ENCODE results near the gene PLXNA1. TPM values are rescaled to one million over a fixed set of nuclear protein-coding genes. Genes with fewer than 3 reads are reported as not detected.

Gene PLXNA1
- total and polyA plus RNA-seq, 2 of the 8 experiments (the other 6 are each of a cell fraction or from before 2014, with no cell fraction given), result 47.5 to 54.9 TPM

DNA sequence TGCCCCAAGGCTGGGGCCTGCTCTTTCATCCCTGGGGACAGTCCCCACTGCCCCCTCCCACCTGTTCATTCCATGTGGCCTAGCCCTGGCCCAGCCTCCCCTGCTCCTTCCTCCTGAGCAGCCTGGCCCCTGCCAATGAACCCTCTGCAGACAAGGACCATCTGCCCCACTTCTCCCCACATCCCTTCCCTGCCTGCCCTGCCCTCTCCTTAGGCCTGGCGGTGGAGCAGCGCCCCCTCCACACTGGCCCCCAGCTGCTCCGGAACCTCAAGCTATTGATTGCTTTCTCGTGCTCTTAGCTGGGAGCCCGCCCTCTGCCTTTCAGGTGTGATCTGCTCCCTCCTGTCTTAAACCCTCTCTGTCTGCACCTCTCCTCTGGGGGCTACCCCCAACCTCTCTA lies 8.0 kb downstream of the PLXNA1 start:
- Histone ChIP-seq H3K18ac (ENCODE audit: extremely low read depth, low read length) (no peak overlapping the region), H3K23ac (ENCODE audit: insufficient read length) (no peak overlapping the region), H3K4ac (replicated peaks; ENCODE audit: insufficient read length, low read depth, low read length) (no peak overlapping the region), H3K36me3 (ENCODE audit: control insufficient read depth in 2 of 4, insufficient read depth in 4 of 4, low read length in 3 of 4) (peaks cover 2 to 16% (median 11%) of the 10 kb centered on the region in 4 experiments; a peak in 6 of 8 replicates), H3K79me1 (ENCODE audit: low read depth, low read length) (peaks cover 40% of the 10 kb centered on the region), H3K27ac (ENCODE audit: low read depth, low read length) (no peak overlapping the region), H4K91ac (replicated peaks; ENCODE audit: insufficient read length, low read length) (no peak overlapping the region), H4K8ac (ENCODE audit: extremely low read depth, insufficient read depth, low read length) (no peak overlapping the region), H3K4me1 (replicated peaks in 1 of 4; ENCODE audit: control insufficient read depth in 3 of 4, insufficient read depth in 4 of 4, low read length in 3 of 4) (peaks cover 0 to 2% (median 0%) of the 10 kb centered on the region in 4 experiments; a peak in 3 of 7 replicates), H3K4me2 (ENCODE audit: insufficient read depth in 1 of 2, low read depth in 2 of 2, low read length in 2 of 2) (no peak overlapping the region), H3K23me2 (ENCODE audit: low read depth, low read length) (no peaks in the 10 kb centered on the region; the same call in 1 of the 2 replicates), H4K5ac (ENCODE audit: insufficient read length, low read depth, low read length) (no peak overlapping the region), H2BK5ac (ENCODE audit: low read depth, low read length) (no peak overlapping the region), H3K9me3 (ENCODE audit: insufficient read depth in 2 of 2, low read depth in 1 of 2, low read length in 1 of 2) (no peaks in the 10 kb centered on the region), H3K9ac (replicated peaks in 1 of 4; ENCODE audit: extremely low read depth in 1 of 4, low read depth in 3 of 4, low read length in 3 of 4) (no peak overlapping the region), H2BK120ac (replicated peaks; ENCODE audit: low read depth, low read length) (no peak overlapping the region), H3K4me3 (ENCODE audit: extremely low read depth in 1 of 4, insufficient read depth in 2 of 4, low read depth in 3 of 4, low read length in 4 of 4) (no peak overlapping the region), H3K56ac (replicated peaks; ENCODE audit: insufficient read length, low read depth, low read length) (no peak overlapping the region), H2AK5ac (ENCODE audit: low read depth, low read length) (no peak overlapping the region), H3K27me3 (replicated peaks in 1 of 4; ENCODE audit: control insufficient read depth in 3 of 4, extremely low read depth in 1 of 4, insufficient read depth in 3 of 4, low read length in 3 of 4) (no peaks in the 10 kb centered on the region), H2BK20ac (ENCODE audit: low read length) (no peak overlapping the region), H3K79me2 (ENCODE audit: control insufficient read depth in 1 of 2, insufficient read depth in 2 of 2, low read length in 2 of 2) (peaks cover 0 to 65% of the 10 kb centered on the region in 2 experiments; a peak in 3 of 4 replicates), H3K14ac (ENCODE audit: insufficient read length) (no peak overlapping the region), H4K20me1 (replicated peaks in 1 of 2; ENCODE audit: control insufficient read depth in 1 of 2, insufficient read depth in 2 of 2, low read length in 2 of 2) (peaks cover 25 to 66% of the 10 kb centered on the region in 2 experiments), H2BK12ac (ENCODE audit: low read depth, low read length) (no peak overlapping the region), H2AFZ (ENCODE audit: low read length) (no peak overlapping the region), H2BK15ac (ENCODE audit: low read length) (no peak overlapping the region)
- POLR2A ChIA-PET (ENCODE audit: partially characterized antibody), result no interaction called here
- WGBS, 2 experiments (ENCODE audit: extremely low coverage in 1 of 2, insufficient coverage in 1 of 2, insufficient read length in 1 of 2, insufficient replicate concordance in 2 of 2, low coverage in 1 of 2, low lambda C conversion rate in 2 of 2, missing lambda C conversion rate in 1 of 2), result 93% methylated on average over 3 of the region's 5 CpGs; no CpG with 5 or more reads in 1 of the 2 experiments
- CTCF ChIA-PET (ENCODE audit: partially characterized antibody), result interaction anchor here (1.0 to 10.0 kb wide), 2 partner anchors 18 to 239 kb away, joined by 3 to 74 read pairs; no protein-coding TSS in a partner anchor
- no peak for DNase-seq (ENCODE audit: low read depth in 1 of 2, low spot score in 2 of 2)
- no peak for FAIRE-seq
- TF ChIP-seq CHD1 (IDR thresholded peaks at IDR 0.05; ENCODE audit: low read depth, low read length), result no peak
- no peak for TF ChIP-seq ASH2L (IDR thresholded peaks at IDR 0.05; ENCODE audit: low read length)
- no peak for TF ChIP-seq BRCA1 (IDR thresholded peaks at IDR 0.05; ENCODE audit: low read depth, low read length)
- TF ChIP-seq YY1 (IDR thresholded peaks at IDR 0.05; ENCODE audit: low read depth, low read length), result no peak
- TF ChIP-seq TBP (IDR thresholded peaks at IDR 0.05; ENCODE audit: low read depth, low read length), result no peak
- TF ChIP-seq TAF7 (optimal IDR thresholded peaks at IDR 0.05; ENCODE audit: borderline replicate concordance, low read depth, low read length), result no peak
- TF ChIP-seq EZH2 (IDR thresholded peaks at IDR 0.05; ENCODE audit: low read depth, low read length, severe bottlenecking), result no peak
- TF ChIP-seq RFX5 (IDR thresholded peaks at IDR 0.05; ENCODE audit: borderline replicate concordance, low read depth, low read length), result no peak
- no peak for TF ChIP-seq BACH1 (IDR thresholded peaks at IDR 0.05; ENCODE audit: low read length)
- TF ChIP-seq TAF1 (IDR thresholded peaks at IDR 0.05; ENCODE audit: low read depth, low read length), result no peak
- no peak for TF ChIP-seq SAP30 (IDR thresholded peaks at IDR 0.05; ENCODE audit: insufficient read depth, insufficient replicate concordance, low read length)
- TF ChIP-seq POLR2AphosphoS5 (IDR thresholded peaks at IDR 0.05; ENCODE audit: low read depth, low read length), result no peak
- TF ChIP-seq, protein P1, sequence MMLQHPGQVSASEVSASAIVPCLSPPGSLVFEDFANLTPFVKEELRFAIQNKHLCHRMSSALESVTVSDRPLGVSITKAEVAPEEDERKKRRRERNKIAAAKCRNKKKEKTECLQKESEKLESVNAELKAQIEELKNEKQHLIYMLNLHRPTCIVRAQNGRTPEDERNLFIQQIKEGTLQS (IDR thresholded peaks at IDR 0.05; ENCODE audit: insufficient read depth, low read depth, low read length), result no peak
- TF ChIP-seq EP300 (IDR thresholded peaks at IDR 0.05; ENCODE audit: borderline replicate concordance in 1 of 2, low read depth in 2 of 2, low read length in 2 of 2), result no peak

All from H1 (cell line).